WTC11 (cell line): Measurements from ENCODE around the gene SIM2. TPM values are rescaled to one million over a fixed set of nuclear protein-coding genes. Genes with fewer than 3 reads are reported as not detected.

Experiments used
- ATAC-seq: fragments of 200-7000 bp; cut with Tn5 transposase; 2 replicates; pipeline ENCODE4 v1.10.0; 2021; ENCODE audit warnings: mild to moderate bottlenecking, moderate library complexity
- CTCF ChIA-PET: fragments of 300-600 bp; sonication (Branson Sonifier 250); formaldehyde crosslinking; loops from one replicate; lab custom pipeline; 2021; ENCODE audit warnings: antibody characterized with exemption; lab: Charles Lee
- POLR2A ChIA-PET: fragments of 350-600 bp; sonication (Branson Sonifier 250); formaldehyde crosslinking; loops from one replicate; lab custom pipeline; 2021; ENCODE audit warnings: antibody characterized with exemption; lab: Charles Lee
- DNase-seq: peaks from one replicate; pipeline ENCODE4 v3.0.0; 2021; ENCODE audit warnings: low spot score
- H3K27ac Mint-ChIP-seq: 2 replicates; pipeline ENCODE4 v1.8.0; 2021; ENCODE audit warnings: mixed read lengths
- H3K27me3 Mint-ChIP-seq: 2 replicates; pipeline ENCODE4 v1.8.0; 2021; ENCODE audit warnings: low read depth, mild to moderate bottlenecking, moderate library complexity, mixed read lengths
- H3K36me3 Mint-ChIP-seq: 2 replicates; pipeline ENCODE4 v1.8.0; 2021; ENCODE audit warnings: mixed read lengths
- H3K4me1 Mint-ChIP-seq: 2 replicates; pipeline ENCODE4 v1.8.0; 2022; ENCODE audit warnings: mixed read lengths
- H3K4me3 Mint-ChIP-seq: 2 replicates; pipeline ENCODE4 v1.8.0; 2021; ENCODE audit warnings: mild to moderate bottlenecking, moderate library complexity, mixed read lengths
- H3K9me3 Mint-ChIP-seq: 2 replicates; pipeline ENCODE4 v1.8.0; 2021; ENCODE audit warnings: mixed read lengths
- ATF3 ChIP-seq: sonication (generic); formaldehyde crosslinking; conservative IDR thresholded peaks from 2 replicates; pipeline ENCODE4 v1.8.1; 2022; ENCODE audit warnings: mild to moderate bottlenecking, missing genetic modification reagents
- CTCF ChIP-seq: fragments of 200-600 bp; IDR thresholded peaks from 2 replicates; pipeline ENCODE4 v1.8.0; 2022; ENCODE audit warnings: antibody characterized with exemption
- E2F5 ChIP-seq: sonication (generic); formaldehyde crosslinking; IDR thresholded peaks from 2 replicates; pipeline ENCODE4 v1.8.1; 2022; ENCODE audit warnings: mild to moderate bottlenecking, moderate library complexity, missing genetic modification reagents
- ERG ChIP-seq: fragments of 250-450 bp; sonication (Bioruptor Pico); IDR thresholded peaks from 2 replicates; pipeline ENCODE4 v1.8.0; 2021; ENCODE audit warnings: mild to moderate bottlenecking
- FOXP1 ChIP-seq: sonication (generic); formaldehyde crosslinking; IDR thresholded peaks from 2 replicates; pipeline ENCODE4 v1.8.0; 2022; ENCODE audit warnings: missing genetic modification reagents, mild to moderate bottlenecking, moderate library complexity, borderline replicate concordance
- GRHL2 ChIP-seq: fragments of 250-450 bp; sonication (Bioruptor Pico); IDR thresholded peaks from 2 replicates; pipeline ENCODE4 v1.8.0; 2022; ENCODE audit warnings: mild to moderate bottlenecking, moderate library complexity; ENCODE audit not compliant: insufficient replicate concordance, severe bottlenecking
- KAT7 ChIP-seq: sonication (generic); formaldehyde crosslinking; IDR thresholded peaks from 2 replicates; pipeline ENCODE4 v1.8.1; 2023; ENCODE audit warnings: missing genetic modification reagents, mild to moderate bottlenecking, borderline replicate concordance
- MLX ChIP-seq: sonication (generic); formaldehyde crosslinking; IDR thresholded peaks from 2 replicates; pipeline ENCODE4 v1.8.1; 2023; ENCODE audit warnings: mild to moderate bottlenecking, missing genetic modification reagents, moderate library complexity
- MXD4 ChIP-seq: fragments of 250-450 bp; sonication (Bioruptor Pico); IDR thresholded peaks from 2 replicates; pipeline ENCODE4 v1.8.0; 2021; ENCODE audit warnings: mild to moderate bottlenecking, moderate library complexity, borderline replicate concordance
- NFATC4 ChIP-seq: fragments of 250-450 bp; sonication (Bioruptor Pico); IDR thresholded peaks from 2 replicates; pipeline ENCODE4 v1.9.0; 2021; ENCODE audit warnings: mild to moderate bottlenecking
- NFYB ChIP-seq: sonication (generic); formaldehyde crosslinking; conservative IDR thresholded peaks from 2 replicates; pipeline ENCODE4 v1.8.0; 2022; ENCODE audit warnings: low read depth, missing genetic modification reagents
- OVOL2 ChIP-seq: fragments of 250-450 bp; sonication (Bioruptor Pico); IDR thresholded peaks from 2 replicates; pipeline ENCODE4 v1.9.0; 2021; ENCODE audit warnings: mild to moderate bottlenecking, borderline replicate concordance
- RELA ChIP-seq: sonication (generic); formaldehyde crosslinking; IDR thresholded peaks from 2 replicates; pipeline ENCODE4 v1.8.1; 2022; ENCODE audit warnings: missing genetic modification reagents, mild to moderate bottlenecking, borderline replicate concordance
- RORB ChIP-seq: fragments of 250-450 bp; sonication (Bioruptor Pico); IDR thresholded peaks from 2 replicates; pipeline ENCODE4 v1.9.0; 2021; ENCODE audit warnings: mild to moderate bottlenecking
- TP53 ChIP-seq: sonication (generic); formaldehyde crosslinking; IDR thresholded peaks from 2 replicates; pipeline ENCODE4 v1.8.1; 2023; ENCODE audit warnings: mild to moderate bottlenecking, missing genetic modification reagents
- ZNF219 ChIP-seq: sonication (generic); formaldehyde crosslinking; IDR thresholded peaks from 2 replicates; pipeline ENCODE4 v1.8.0; 2023; ENCODE audit warnings: missing genetic modification reagents, mild to moderate bottlenecking, borderline replicate concordance
- ZNF281 ChIP-seq: sonication (generic); formaldehyde crosslinking; IDR thresholded peaks from 2 replicates; pipeline ENCODE4 v1.8.0; 2023; ENCODE audit warnings: mild to moderate bottlenecking, missing genetic modification reagents
- ZNF416 ChIP-seq: fragments of 250-450 bp; sonication (Bioruptor Pico); IDR thresholded peaks from 2 replicates; pipeline ENCODE4 v1.9.0; 2021; ENCODE audit warnings: mild to moderate bottlenecking, inconsistent platforms
- ZNF423 ChIP-seq: fragments of 250-450 bp; sonication (Bioruptor Pico); IDR thresholded peaks from 2 replicates; pipeline ENCODE4 v2.1.2; 2022; ENCODE audit warnings: mild to moderate bottlenecking, moderate library complexity
- total RNA-seq: library from RNA; stranded (reverse); gene quantifications from 3 replicates; pipeline ENCODE4 v1.2.3, GENCODE V29; 2021

SIM2 gene
- total RNA-seq, 1 experiment from 2014 or later, result 0.17 TPM

GRCh38 chr21:36705679-36706481 lies 7.0 kb downstream of the SIM2 start:
- no peaks in the 10 kb centered on the region for H3K9me3 Mint-ChIP-seq
- H3K27ac Mint-ChIP-seq, result no peak overlapping the region
- DNase-seq, result peak; percentile 78
- TF ChIP-seq ZNF423 (CRISPR knock-in tag), result peak; percentile 70
- peak; percentile 58; the same call in 1 of the 2 replicates for TF ChIP-seq ZNF281 (CRISPR knock-in tag)
- TF ChIP-seq ZNF416 (CRISPR knock-in tag), result no peak
- peak; percentile 81 for TF ChIP-seq CTCF
- TF ChIP-seq ZNF219, result no peak
- TF ChIP-seq KAT7 (CRISPR knock-in tag), result 0 out of 2 replicates have a peak, but pooled peaks have one; percentile 50
- TF ChIP-seq NFYB (CRISPR knock-in tag), result no peak
- H3K36me3 Mint-ChIP-seq, result no peaks in the 10 kb centered on the region
- H3K4me3 Mint-ChIP-seq, result peak overlapping the region; percentile 58
- POLR2A ChIA-PET, result no interaction called here
- peaks cover 66% of the 10 kb centered on the region for H3K4me1 Mint-ChIP-seq
- H3K27me3 Mint-ChIP-seq, result peaks cover 100% of the 10 kb centered on the region
- ATAC-seq, result peak; percentile 11
- CTCF ChIA-PET, result interaction anchor here (0.5 to 1.9 kb wide), 11 partner anchors 9 to 378 kb away, joined by 3 to 8 read pairs (median 4); no protein-coding TSS in a partner anchor

GRCh38 chr21:36706482-36706852 lies 7.6 kb downstream of the SIM2 start:
- TF ChIP-seq GRHL2 (CRISPR knock-in tag) (no peak), RELA (CRISPR knock-in tag) (no peak), RORB (CRISPR knock-in tag) (no peak)
- H3K27me3 Mint-ChIP-seq, result peaks cover 100% of the 10 kb centered on the region
- no peak overlapping the region for H3K27ac Mint-ChIP-seq
- no peak for DNase-seq
- peak overlapping the region; percentile 58 for H3K4me3 Mint-ChIP-seq
- ChIA-PET POLR2A (no interaction called here), CTCF (interaction anchor here (0.5 to 1.9 kb wide), 11 partner anchors 10 to 379 kb away, joined by 3 to 8 read pairs (median 4); no protein-coding TSS in a partner anchor)
- no peaks in the 10 kb centered on the region for H3K9me3 Mint-ChIP-seq
- no peaks in the 10 kb centered on the region for H3K36me3 Mint-ChIP-seq
- no peak for ATAC-seq
- H3K4me1 Mint-ChIP-seq, result peaks cover 71% of the 10 kb centered on the region

GRCh38 chr21:36706951-36707762 lies 8.2 kb downstream of the SIM2 start:
- H3K9me3 Mint-ChIP-seq, result no peaks in the 10 kb centered on the region
- ATAC-seq (no peak), DNase-seq (no peak)
- no peaks in the 10 kb centered on the region for H3K36me3 Mint-ChIP-seq
- no peak overlapping the region for H3K27ac Mint-ChIP-seq
- H3K27me3 Mint-ChIP-seq, result peaks cover 100% of the 10 kb centered on the region
- POLR2A ChIA-PET, result no interaction called here
- peak overlapping the region; percentile 58 for H3K4me3 Mint-ChIP-seq
- CTCF ChIA-PET, result no interaction called here
- peaks cover 64% of the 10 kb centered on the region for H3K4me1 Mint-ChIP-seq
- TF ChIP-seq TP53 (no peak), FOXP1 (CRISPR knock-in tag) (no peak), MLX (CRISPR knock-in tag) (no peak), NFATC4 (no peak), E2F5 (CRISPR knock-in tag) (no peak), CTCF (no peak), OVOL2 (no peak), ATF3 (no peak), MXD4 (CRISPR knock-in tag) (no peak), ERG (CRISPR knock-in tag) (no peak)
